Mesodermal cell (in vitro differentiated cells): ENCODE data around the gene KATNA1.

Experiments used
- H3K27ac ChIP-seq: 2 replicates; pipeline ENCODE4 v1.7.0; 2013; ENCODE audit warnings: mild to moderate bottlenecking, low read depth, low read length, moderate library complexity; ENCODE audit not compliant: severe bottlenecking
- H3K36me3 ChIP-seq: 2 replicates; pipeline ENCODE4 v1.7.1; 2013; ENCODE audit warnings: mild to moderate bottlenecking, low read length, moderate library complexity; ENCODE audit not compliant: control insufficient read depth, insufficient read depth
- H3K4me1 ChIP-seq: one replicate; pipeline ENCODE4 v1.7.1; 2013; ENCODE audit warnings: mild to moderate bottlenecking, low read length; ENCODE audit not compliant: insufficient read depth, control insufficient read depth, poor library complexity, severe bottlenecking
- H3K4me3 ChIP-seq: 2 replicates; pipeline ENCODE4 v1.7.0; 2013; ENCODE audit warnings: low read length, control low read depth, mild to moderate bottlenecking; ENCODE audit not compliant: insufficient read depth, poor library complexity, severe bottlenecking; ENCODE audit errors: extremely low read depth
- H3K9me3 ChIP-seq: 2 replicates; pipeline ENCODE4 v1.7.1; 2013; ENCODE audit warnings: mild to moderate bottlenecking, low read length, moderate library complexity; ENCODE audit not compliant: control insufficient read depth
- WGBS, 2 experiments: methylation state at CpG; one replicate each; pipeline ENCODE4 v1.1.5; 2013; ENCODE audit warnings: missing lambda C conversion rate in 2 of 2; ENCODE audit not compliant: insufficient coverage in 2 of 2; 5-methylcytosine and 5-hydroxymethylcytosine counted together

KATNA1 gene

DNA sequence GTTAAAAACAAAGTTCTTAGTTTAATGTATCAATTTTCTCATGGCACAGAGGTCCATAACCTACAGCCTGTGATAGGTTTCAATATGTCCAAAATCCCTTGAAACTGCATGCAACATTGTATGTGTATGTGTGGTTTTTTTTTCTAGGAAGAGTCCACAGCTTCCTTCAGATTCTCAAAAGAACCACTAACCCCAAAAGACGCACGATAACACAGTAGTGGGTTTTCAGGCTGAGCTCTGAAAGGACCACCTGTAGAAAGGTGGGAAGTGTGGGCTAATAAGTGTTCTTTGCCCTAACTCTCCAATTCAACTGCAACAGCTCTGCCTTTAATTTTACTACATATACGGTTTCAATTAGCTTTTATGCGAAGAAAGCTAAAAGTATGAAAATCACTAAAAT, 11.5 kb upstream of the KATNA1 start:
- Histone ChIP-seq H3K27ac (no peak overlapping the region), H3K4me3 (no peak overlapping the region), H3K36me3 (peaks cover 42% of the 10 kb centered on the region), H3K9me3 (no peaks in the 10 kb centered on the region), H3K4me1 (no peaks in the 10 kb centered on the region)
- WGBS, 2 experiments: 100% methylated on average over 2 of the region's 4 CpGs; no CpG with 5 or more reads in 1 of the 2 experiments

GRCh38 chr6:149657441-149657840, 8.9 kb upstream of the KATNA1 start:
- H3K4me3 ChIP-seq: no peak overlapping the region
- peaks cover 25% of the 10 kb centered on the region for H3K36me3 ChIP-seq
- H3K9me3 ChIP-seq: no peaks in the 10 kb centered on the region
- no peaks in the 10 kb centered on the region for H3K4me1 ChIP-seq
- 100% methylated on average over 1 of the region's 5 CpGs; no CpG with 5 or more reads in 1 of the 2 experiments for WGBS, 2 experiments
- no peak overlapping the region for H3K27ac ChIP-seq

- Histone ChIP-seq H3K4me1 (no peaks in the 10 kb centered on the region), H3K36me3 (no peaks in the 10 kb centered on the region), H3K4me3 (no peak overlapping the region), H3K9me3 (no peaks in the 10 kb centered on the region), H3K27ac (no peak overlapping the region)
Measured at GRCh38 chr6:149651056-149651455, 2.5 kb upstream of the KATNA1 start.

DNA sequence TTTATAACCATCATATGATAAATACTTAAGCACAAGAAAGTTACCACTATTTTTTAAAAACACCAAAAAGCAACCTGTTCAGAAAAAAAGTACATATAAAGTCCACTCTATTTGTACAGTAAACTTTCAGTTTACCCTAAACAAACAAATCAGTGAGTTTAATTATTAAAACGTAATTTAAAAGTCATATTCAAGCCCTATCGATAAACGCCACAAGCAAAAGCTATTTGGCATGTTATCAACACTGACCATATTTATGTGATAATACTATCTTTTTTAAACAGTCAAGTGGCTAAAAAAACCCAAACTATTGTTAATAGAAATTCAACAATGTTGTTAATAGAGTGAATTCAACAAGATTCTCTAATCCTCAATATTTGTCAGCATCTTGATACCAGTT, 1.9 kb downstream of the KATNA1 start:
- no CpG with 5 or more reads among the region's 3 CpGs for WGBS, 2 experiments
- Histone ChIP-seq H3K4me1 (no peaks in the 10 kb centered on the region), H3K27ac (no peak overlapping the region), H3K9me3 (no peaks in the 10 kb centered on the region), H3K36me3 (no peaks in the 10 kb centered on the region), H3K4me3 (peak overlapping the region; percentile 94)

DNA sequence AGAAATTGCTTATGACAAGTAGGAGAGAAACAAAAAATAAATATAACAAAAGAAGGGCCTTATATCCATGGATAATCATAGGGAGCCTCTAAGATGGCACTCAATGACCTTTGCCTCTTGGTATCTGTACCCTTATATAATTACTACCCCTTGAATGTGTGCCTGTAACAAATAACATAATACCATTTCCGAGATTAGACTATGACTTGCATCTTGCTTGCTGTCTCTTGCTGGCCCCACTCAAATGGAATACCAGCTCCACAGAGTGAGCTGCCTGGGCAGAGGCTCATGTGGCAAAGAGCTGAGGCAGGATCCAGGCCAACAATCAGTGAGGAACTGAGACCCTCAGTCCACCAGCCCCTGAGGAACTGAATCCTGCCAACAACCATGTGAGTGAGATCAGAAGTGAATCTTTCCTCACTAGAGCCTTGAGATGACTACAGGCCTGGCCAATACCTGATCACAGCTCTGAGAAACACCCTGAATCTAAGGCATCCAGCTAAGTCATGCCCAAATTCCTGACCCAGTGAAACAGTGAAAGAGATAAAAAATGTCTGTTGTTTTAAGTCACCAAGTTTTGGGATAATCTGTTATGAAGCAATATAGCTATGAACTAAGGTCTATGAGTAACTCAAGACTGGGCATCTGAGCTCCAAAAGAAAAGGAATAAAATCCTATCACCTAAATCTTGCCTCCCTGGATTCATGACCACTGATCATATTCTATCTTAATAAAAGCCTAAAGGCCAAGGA, 5.5 kb downstream of the KATNA1 start:
- Histone ChIP-seq H3K4me1 (no peaks in the 10 kb centered on the region), H3K36me3 (peaks cover 4% of the 10 kb centered on the region), H3K4me3 (no peak overlapping the region), H3K27ac (no peak overlapping the region), H3K9me3 (no peaks in the 10 kb centered on the region)
- WGBS, 2 experiments: 100% methylated on average over 1 of the region's 1 CpG

DNA sequence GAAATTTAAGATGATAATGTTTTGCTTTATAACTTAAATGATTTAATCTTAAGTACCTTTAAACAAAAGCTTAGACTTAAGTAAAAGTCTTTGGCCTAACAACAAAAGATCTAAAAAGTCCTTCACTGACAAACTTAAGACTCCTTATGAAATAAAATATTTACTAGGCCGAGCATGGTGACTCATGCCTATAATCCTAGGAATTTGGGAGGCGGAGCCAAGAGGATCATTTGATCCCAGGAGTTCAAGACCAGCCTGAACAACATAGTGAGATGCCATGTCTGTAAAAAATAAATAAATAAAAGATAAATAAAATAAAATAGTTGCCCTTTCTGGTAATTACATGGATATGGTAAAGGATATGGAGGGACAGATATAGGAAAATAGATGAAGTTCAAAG, 12.4 kb downstream of the KATNA1 start:
- no peak overlapping the region for H3K4me3 ChIP-seq
- no CpG with 5 or more reads among the region's 2 CpGs for WGBS, 2 experiments
- H3K4me1 ChIP-seq: no peaks in the 10 kb centered on the region
- H3K27ac ChIP-seq: no peak overlapping the region
- H3K36me3 ChIP-seq: peaks cover 9% of the 10 kb centered on the region
- H3K9me3 ChIP-seq: no peaks in the 10 kb centered on the region

DNA sequence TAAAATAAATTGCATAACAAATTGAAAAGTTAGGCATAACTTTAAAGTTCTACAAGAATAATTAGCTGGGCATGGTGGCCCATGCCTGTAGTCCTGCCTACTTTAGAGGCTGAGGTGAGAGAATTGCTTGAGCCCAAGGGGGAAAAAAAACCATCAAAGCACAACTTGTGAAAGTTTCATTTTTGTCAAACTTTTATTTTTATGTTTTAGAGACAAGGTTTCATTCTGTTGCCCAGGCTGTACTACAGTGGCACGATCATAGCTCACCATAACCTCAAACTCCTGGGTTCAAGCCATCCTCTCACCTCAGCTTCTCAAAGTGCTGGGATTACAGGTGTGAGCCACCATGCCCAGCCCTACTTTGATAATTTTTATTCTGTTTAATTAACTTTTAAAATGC, 14.2 kb downstream of the KATNA1 start:
- WGBS, 2 experiments: no CpG with 5 or more reads among the region's 1 CpG
- Histone ChIP-seq H3K4me3 (no peak overlapping the region), H3K9me3 (no peaks in the 10 kb centered on the region), H3K4me1 (no peaks in the 10 kb centered on the region), H3K36me3 (peaks cover 17% of the 10 kb centered on the region), H3K27ac (no peak overlapping the region)

- Histone ChIP-seq H3K4me1 (no peaks in the 10 kb centered on the region), H3K4me3 (no peak overlapping the region), H3K27ac (no peak overlapping the region), H3K9me3 (no peaks in the 10 kb centered on the region), H3K36me3 (peaks cover 24% of the 10 kb centered on the region)
- WGBS, 2 experiments: 89 to 100% methylated on average over 2 to 4 of the region's 4 CpGs
Measured at GRCh38 chr6:149628875-149629510, 19.5 kb downstream of the KATNA1 start.

DNA sequence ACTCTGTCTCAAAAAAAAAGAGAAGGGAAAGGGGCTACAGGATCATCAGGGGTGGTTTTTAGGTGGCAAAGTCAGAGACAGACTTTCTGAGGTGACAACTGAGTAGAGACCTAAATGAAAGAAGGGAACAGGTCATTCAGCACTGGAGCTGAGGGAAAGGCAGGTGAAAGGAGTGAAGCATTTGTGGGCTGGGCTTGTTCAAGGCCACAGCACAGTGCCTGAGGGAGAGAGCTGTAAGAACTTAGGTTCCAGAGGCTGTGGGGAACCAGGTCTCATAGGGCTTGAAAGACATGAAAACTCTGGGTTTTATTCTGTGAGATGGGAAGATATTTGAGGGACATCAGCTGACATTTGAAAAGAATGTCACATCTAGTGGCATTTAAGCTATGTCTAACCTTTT, 20.8 kb downstream of the KATNA1 start:
- H3K4me3 ChIP-seq: no peak overlapping the region
- no peaks in the 10 kb centered on the region for H3K9me3 ChIP-seq
- no peaks in the 10 kb centered on the region for H3K4me1 ChIP-seq
- H3K36me3 ChIP-seq: peaks cover 30% of the 10 kb centered on the region
- no peak overlapping the region for H3K27ac ChIP-seq

DNA sequence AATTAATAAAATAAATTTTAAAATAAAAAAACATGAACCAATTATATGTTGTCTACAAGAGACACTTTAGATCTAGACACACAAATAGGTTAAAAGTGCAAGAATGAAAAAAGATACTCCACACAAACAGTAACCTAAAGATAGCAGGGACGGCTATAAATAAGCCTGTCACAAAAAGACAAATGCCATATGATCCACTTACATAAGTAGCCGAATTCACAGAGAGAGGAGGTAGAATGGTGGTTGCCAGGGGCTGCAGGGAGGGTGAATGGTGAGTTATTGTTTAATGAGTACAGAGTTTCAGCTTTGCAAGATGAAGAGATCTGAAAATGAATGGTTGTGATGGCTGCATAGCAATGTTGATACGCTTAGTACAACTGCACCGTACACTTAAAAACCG, 32.7 kb downstream of the KATNA1 start:
- WGBS, 2 experiments: 94 to 100% methylated on average over 1 to 3 of the region's 5 CpGs
- no peaks in the 10 kb centered on the region for H3K9me3 ChIP-seq
- no peak overlapping the region for H3K27ac ChIP-seq
- peaks cover 8% of the 10 kb centered on the region for H3K36me3 ChIP-seq
- H3K4me1 ChIP-seq: no peaks in the 10 kb centered on the region
- no peak overlapping the region for H3K4me3 ChIP-seq

DNA sequence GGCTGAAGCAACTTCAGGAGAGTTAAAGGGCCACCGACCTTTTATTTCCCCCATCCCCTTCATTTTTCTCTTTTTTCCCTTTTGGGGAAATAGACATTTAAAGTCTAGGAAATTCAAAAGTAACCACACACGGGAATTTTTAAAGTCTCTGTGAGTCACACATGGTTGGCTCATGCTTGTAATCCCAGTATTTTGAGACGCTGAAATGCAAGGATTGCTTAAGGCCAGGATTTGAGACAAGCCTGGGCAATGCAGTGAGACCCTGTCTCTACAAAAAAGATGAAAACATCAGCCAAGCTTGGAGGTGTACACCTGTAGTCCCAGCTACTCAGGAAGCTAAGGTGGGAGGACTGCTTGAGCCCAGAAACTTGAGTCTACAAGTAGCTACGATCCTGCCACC, 34.2 kb downstream of the KATNA1 start:
- H3K4me3 ChIP-seq: no peak overlapping the region
- no peaks in the 10 kb centered on the region for H3K4me1 ChIP-seq
- no peaks in the 10 kb centered on the region for H3K9me3 ChIP-seq
- H3K36me3 ChIP-seq: peaks cover 7% of the 10 kb centered on the region
- H3K27ac ChIP-seq: no peak overlapping the region
- WGBS, 2 experiments: 90 to 100% methylated on average over 1 to 2 of the region's 4 CpGs
